Panc1 (cell line): Measurements from ENCODE around the gene CSNK2A1. TPM values are rescaled to one million over a fixed set of nuclear protein-coding genes. Genes with fewer than 3 reads are reported as not detected.
A peak's percentile ranks its signal among the peaks of the same experiment; 100 is the strongest.

Experiments used
- ATAC-seq: fragments of 200-7000 bp; cut with Tn5 transposase; 2 replicates; pipeline ENCODE4 v1.9.1; 2020; ENCODE audit warnings: mild to moderate bottlenecking, moderate library complexity
- BruUV-seq: library from RNA; stranded (reverse); fragments of 400-500 nt; replicated peaks from 2 replicates; lab custom pipeline; 2021; lab: Mats Ljungman, UMichigan
- CTCF ChIA-PET: fragments of 300-600 bp; sonication (Branson Sonifier 250); formaldehyde crosslinking; loops from one replicate; lab custom pipeline; 2022; ENCODE audit warnings: antibody characterized with exemption; lab: Charles Lee
- POLR2A ChIA-PET: fragments of 300-600 bp; sonication (Branson Sonifier 250); formaldehyde crosslinking; loops from one replicate; lab custom pipeline; 2022; ENCODE audit warnings: antibody characterized with exemption; lab: Charles Lee
- DNase-seq: peaks from one replicate; pipeline ENCODE4 v3.0.0-alpha.2; 2010; ENCODE audit warnings: low read depth, low spot score
- H3K27ac ChIP-seq: 2 replicates; pipeline ENCODE4 v1.5.1; 2011; ENCODE audit warnings: mild to moderate bottlenecking, low read length, inconsistent platforms
- H3K27me3 ChIP-seq: fragments of 200-500 bp; sonication (Bioruptor generic); 2 replicates; pipeline ENCODE4 v1.6.0; 2014; ENCODE audit warnings: low read length, inconsistent platforms; ENCODE audit not compliant: control insufficient read depth, insufficient read depth
- H3K36me3 ChIP-seq: fragments of 200-500 bp; sonication (Bioruptor generic); 2 replicates; pipeline ENCODE4 v1.5.1; 2014; ENCODE audit warnings: inconsistent platforms, mild to moderate bottlenecking, low read length, moderate library complexity; ENCODE audit not compliant: control insufficient read depth, insufficient read depth
- H3K4me1 ChIP-seq: 2 replicates; pipeline ENCODE4 v1.5.1; 2011; ENCODE audit warnings: inconsistent platforms, mild to moderate bottlenecking, low read length, moderate library complexity; ENCODE audit not compliant: control insufficient read depth, insufficient read depth
- H3K4me3 ChIP-seq, 2 experiments: 2 replicates each; pipeline ENCODE4 v1.5.1; 2011 to 2012; ENCODE audit warnings: low read depth in 2 of 2, low read length in 2 of 2, mild to moderate bottlenecking in 2 of 2, inconsistent platforms in 1 of 2, moderate library complexity in 1 of 2
- H3K9me3 ChIP-seq: fragments of 200-500 bp; sonication (Bioruptor generic); 2 replicates; pipeline ENCODE4 v1.5.1; 2014; ENCODE audit warnings: low read depth, mild to moderate bottlenecking, inconsistent platforms, low read length, moderate library complexity; ENCODE audit not compliant: control insufficient read depth, insufficient read depth
- POLR2AphosphoS5 ChIP-seq: IDR thresholded peaks from 2 replicates; pipeline ENCODE4 v1.6.1; 2012; ENCODE audit warnings: mild to moderate bottlenecking, low read depth, low read length, moderate library complexity
- SIN3A ChIP-seq: IDR thresholded peaks from 2 replicates; pipeline ENCODE4 v1.6.1; 2012; ENCODE audit warnings: low read depth, mild to moderate bottlenecking, low read length, moderate library complexity, borderline replicate concordance; ENCODE audit not compliant: insufficient read depth
- TCF7L2 ChIP-seq: IDR thresholded peaks from 2 replicates; pipeline ENCODE4 v1.6.1; 2011; ENCODE audit warnings: mild to moderate bottlenecking, low read depth, low read length, inconsistent platforms
- in situ Hi-C: cut with HindIII; loops from 2 replicates; pipeline ENCODE4 v1.10.0; 2016; ENCODE audit warnings: low sequenced_read_pairs, low pct_unique_long_range_greater_than_20kb
- intact Hi-C: fragments of 100-400 bp; cut with micrococcal nuclease; formaldehyde crosslinking; loops from one replicate; pipeline ENCODE4 v1.10.0; 2022; ENCODE audit not compliant: unreplicated experiment
- total RNA-seq: library from RNA; stranded (reverse); gene quantifications from one replicate; pipeline ENCODE4 v1.2.1, GENCODE V29; 2021; ENCODE audit not compliant: unreplicated experiment
- TF ChIP-seq, protein P1 (sequence below), 2 experiments: IDR thresholded peaks; 2 replicates each; pipeline ENCODE4 v1.6.1; 2011 to 2012; ENCODE audit warnings: low read depth in 2 of 2, control low read depth in 1 of 2, low read length in 1 of 2, mild to moderate bottlenecking in 1 of 2, moderate library complexity in 1 of 2; ENCODE audit not compliant: insufficient read depth in 1 of 2
- TF ChIP-seq, protein P2 (sequence below): fragments of 450-650 bp; IDR thresholded peaks from 2 replicates; pipeline ENCODE4 v1.5.1; 2017; ENCODE audit warnings: mild to moderate bottlenecking

The CSNK2A1 gene
- total RNA-seq, 1 experiment from 2014 or later, result 191 TPM

- no peak for ATAC-seq
- POLR2A ChIA-PET, result no interaction called here
- no peaks in the 10 kb centered on the region for H3K36me3 ChIP-seq
- TF ChIP-seq TCF7L2 (no peak), POLR2AphosphoS5 (no peak)
- intact Hi-C loops, result no loop called here
- no peaks in the 10 kb centered on the region for H3K4me1 ChIP-seq
- H3K4me3 ChIP-seq, result no peak overlapping the region
- in situ Hi-C loops, result no loop called here
- no TSS peak for BruUV-seq
- H3K9me3 ChIP-seq, result no peaks in the 10 kb centered on the region
- no peak overlapping the region for H3K27ac ChIP-seq
- no peak for DNase-seq
- CTCF ChIA-PET, result no interaction called here
- H3K27me3 ChIP-seq, result no peaks in the 10 kb centered on the region
Measured at GRCh38 chr20:591941-592340, 48.4 kb upstream of the CSNK2A1 start.

DNA sequence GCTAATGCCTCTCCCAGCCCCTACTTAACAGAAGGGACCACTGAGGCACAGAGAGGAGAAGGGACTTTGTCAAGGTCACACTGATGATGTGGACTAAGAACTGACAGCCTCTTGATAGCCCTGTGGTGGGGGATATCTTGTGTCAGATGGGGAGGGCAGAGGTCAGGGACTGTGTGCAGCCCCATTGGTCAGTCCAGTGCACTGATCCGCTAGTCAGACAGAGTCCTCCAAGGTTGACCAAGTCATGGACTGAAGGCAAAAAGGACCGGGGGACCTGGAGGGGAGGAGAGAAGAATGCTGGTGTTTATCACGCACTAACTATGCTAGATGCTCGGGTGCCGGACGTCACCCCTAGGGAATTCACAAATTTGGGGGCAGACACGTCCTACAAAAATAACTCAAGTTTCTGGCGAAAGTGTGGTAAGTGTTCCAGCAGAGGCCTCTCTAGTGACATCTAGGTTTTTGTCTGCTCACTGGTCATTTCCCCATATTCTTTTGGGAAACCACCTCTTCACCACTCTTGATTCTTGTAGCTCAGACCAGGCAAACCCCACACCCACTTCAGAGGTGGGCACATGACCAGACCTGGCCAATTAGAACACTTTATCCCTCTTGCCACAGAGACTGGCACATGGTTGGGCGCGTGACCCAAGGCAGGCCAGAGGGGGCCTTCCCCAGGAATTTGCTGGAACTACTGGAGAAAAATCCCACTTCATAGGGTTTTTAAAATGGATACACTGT lies 45.5 kb upstream of the CSNK2A1 start:
- BruUV-seq, result no TSS peak

More for the DNA sequence above, 45.5 kb upstream of the CSNK2A1 start:
- H3K4me3 ChIP-seq, result no peak overlapping the region
- ChIA-PET POLR2A (no interaction called here), CTCF (no interaction called here)
- TF ChIP-seq SIN3A (no peak), TCF7L2 (no peak), POLR2AphosphoS5 (no peak)
- TF ChIP-seq, protein P1, sequence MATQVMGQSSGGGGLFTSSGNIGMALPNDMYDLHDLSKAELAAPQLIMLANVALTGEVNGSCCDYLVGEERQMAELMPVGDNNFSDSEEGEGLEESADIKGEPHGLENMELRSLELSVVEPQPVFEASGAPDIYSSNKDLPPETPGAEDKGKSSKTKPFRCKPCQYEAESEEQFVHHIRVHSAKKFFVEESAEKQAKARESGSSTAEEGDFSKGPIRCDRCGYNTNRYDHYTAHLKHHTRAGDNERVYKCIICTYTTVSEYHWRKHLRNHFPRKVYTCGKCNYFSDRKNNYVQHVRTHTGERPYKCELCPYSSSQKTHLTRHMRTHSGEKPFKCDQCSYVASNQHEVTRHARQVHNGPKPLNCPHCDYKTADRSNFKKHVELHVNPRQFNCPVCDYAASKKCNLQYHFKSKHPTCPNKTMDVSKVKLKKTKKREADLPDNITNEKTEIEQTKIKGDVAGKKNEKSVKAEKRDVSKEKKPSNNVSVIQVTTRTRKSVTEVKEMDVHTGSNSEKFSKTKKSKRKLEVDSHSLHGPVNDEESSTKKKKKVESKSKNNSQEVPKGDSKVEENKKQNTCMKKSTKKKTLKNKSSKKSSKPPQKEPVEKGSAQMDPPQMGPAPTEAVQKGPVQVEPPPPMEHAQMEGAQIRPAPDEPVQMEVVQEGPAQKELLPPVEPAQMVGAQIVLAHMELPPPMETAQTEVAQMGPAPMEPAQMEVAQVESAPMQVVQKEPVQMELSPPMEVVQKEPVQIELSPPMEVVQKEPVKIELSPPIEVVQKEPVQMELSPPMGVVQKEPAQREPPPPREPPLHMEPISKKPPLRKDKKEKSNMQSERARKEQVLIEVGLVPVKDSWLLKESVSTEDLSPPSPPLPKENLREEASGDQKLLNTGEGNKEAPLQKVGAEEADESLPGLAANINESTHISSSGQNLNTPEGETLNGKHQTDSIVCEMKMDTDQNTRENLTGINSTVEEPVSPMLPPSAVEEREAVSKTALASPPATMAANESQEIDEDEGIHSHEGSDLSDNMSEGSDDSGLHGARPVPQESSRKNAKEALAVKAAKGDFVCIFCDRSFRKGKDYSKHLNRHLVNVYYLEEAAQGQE (IDR thresholded peaks at IDR 0.05; ENCODE audit: insufficient read depth in 1 of 2, low read depth in 2 of 2, low read length in 1 of 2), result no peak
- TF ChIP-seq, protein P2, sequence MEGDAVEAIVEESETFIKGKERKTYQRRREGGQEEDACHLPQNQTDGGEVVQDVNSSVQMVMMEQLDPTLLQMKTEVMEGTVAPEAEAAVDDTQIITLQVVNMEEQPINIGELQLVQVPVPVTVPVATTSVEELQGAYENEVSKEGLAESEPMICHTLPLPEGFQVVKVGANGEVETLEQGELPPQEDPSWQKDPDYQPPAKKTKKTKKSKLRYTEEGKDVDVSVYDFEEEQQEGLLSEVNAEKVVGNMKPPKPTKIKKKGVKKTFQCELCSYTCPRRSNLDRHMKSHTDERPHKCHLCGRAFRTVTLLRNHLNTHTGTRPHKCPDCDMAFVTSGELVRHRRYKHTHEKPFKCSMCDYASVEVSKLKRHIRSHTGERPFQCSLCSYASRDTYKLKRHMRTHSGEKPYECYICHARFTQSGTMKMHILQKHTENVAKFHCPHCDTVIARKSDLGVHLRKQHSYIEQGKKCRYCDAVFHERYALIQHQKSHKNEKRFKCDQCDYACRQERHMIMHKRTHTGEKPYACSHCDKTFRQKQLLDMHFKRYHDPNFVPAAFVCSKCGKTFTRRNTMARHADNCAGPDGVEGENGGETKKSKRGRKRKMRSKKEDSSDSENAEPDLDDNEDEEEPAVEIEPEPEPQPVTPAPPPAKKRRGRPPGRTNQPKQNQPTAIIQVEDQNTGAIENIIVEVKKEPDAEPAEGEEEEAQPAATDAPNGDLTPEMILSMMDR, result no peak
- H3K36me3 ChIP-seq, result no peaks in the 10 kb centered on the region
- intact Hi-C loops, result no loop called here
- no peaks in the 10 kb centered on the region for H3K4me1 ChIP-seq
- H3K27me3 ChIP-seq, result no peaks in the 10 kb centered on the region
- ATAC-seq, result peak; percentile 52
- H3K9me3 ChIP-seq, result no peaks in the 10 kb centered on the region
- in situ Hi-C loops, result no loop called here
- H3K27ac ChIP-seq, result no peak overlapping the region
- no peak for DNase-seq
